Brain microvascular endothelial cell (primary cell): ENCODE measurements around the gene KATNB1.

ENCODE experiments used
- DNase-seq: peaks from one replicate; pipeline ENCODE4 v3.0.0-alpha.2; 2020
- H3K27ac ChIP-seq: fragments of 250-450 bp; sonication (Bioruptor Pico); 2 replicates; pipeline ENCODE4 v1.5.1; 2020; ENCODE audit warnings: mild to moderate bottlenecking, moderate library complexity
- H3K27me3 ChIP-seq: fragments of 250-450 bp; sonication (Bioruptor Pico); replicated peaks from 2 replicates; pipeline ENCODE4 v1.5.1; 2020; ENCODE audit warnings: mild to moderate bottlenecking
- H3K36me3 ChIP-seq: fragments of 250-450 bp; sonication (Bioruptor Pico); replicated peaks from 2 replicates; pipeline ENCODE4 v1.5.1; 2020; ENCODE audit warnings: mild to moderate bottlenecking
- H3K4me3 ChIP-seq: 2 replicates; pipeline ENCODE4 v1.5.1; 2011; ENCODE audit warnings: low read depth, mild to moderate bottlenecking, control low read depth, low read length, moderate library complexity
- in situ Hi-C: cut with HindIII; loops from 2 replicates; pipeline ENCODE4 v1.10.0; 2017; ENCODE audit warnings: low sequenced_read_pairs, low pct_ligation_motif_present
- TF ChIP-seq, protein P1 (sequence below): IDR thresholded peaks from 2 replicates; pipeline ENCODE4 v1.5.1; 2011; ENCODE audit warnings: low read depth, mild to moderate bottlenecking, moderate library complexity, low read length, control low read depth, inconsistent platforms; ENCODE audit errors: missing control alignments

KATNB1 gene

GRCh38 chr16:57797216-57797525 lies 61.6 kb downstream of the KATNB1 start:
- Histone ChIP-seq H3K27me3 (no peaks in the 10 kb centered on the region), H3K36me3 (peaks cover 38% of the 10 kb centered on the region), H3K27ac (no peak overlapping the region), H3K4me3 (no peak overlapping the region)
- in situ Hi-C loops, result no loop called here
- TF ChIP-seq, protein P1, sequence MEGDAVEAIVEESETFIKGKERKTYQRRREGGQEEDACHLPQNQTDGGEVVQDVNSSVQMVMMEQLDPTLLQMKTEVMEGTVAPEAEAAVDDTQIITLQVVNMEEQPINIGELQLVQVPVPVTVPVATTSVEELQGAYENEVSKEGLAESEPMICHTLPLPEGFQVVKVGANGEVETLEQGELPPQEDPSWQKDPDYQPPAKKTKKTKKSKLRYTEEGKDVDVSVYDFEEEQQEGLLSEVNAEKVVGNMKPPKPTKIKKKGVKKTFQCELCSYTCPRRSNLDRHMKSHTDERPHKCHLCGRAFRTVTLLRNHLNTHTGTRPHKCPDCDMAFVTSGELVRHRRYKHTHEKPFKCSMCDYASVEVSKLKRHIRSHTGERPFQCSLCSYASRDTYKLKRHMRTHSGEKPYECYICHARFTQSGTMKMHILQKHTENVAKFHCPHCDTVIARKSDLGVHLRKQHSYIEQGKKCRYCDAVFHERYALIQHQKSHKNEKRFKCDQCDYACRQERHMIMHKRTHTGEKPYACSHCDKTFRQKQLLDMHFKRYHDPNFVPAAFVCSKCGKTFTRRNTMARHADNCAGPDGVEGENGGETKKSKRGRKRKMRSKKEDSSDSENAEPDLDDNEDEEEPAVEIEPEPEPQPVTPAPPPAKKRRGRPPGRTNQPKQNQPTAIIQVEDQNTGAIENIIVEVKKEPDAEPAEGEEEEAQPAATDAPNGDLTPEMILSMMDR, result no peak
- no peak for DNase-seq

DNA sequence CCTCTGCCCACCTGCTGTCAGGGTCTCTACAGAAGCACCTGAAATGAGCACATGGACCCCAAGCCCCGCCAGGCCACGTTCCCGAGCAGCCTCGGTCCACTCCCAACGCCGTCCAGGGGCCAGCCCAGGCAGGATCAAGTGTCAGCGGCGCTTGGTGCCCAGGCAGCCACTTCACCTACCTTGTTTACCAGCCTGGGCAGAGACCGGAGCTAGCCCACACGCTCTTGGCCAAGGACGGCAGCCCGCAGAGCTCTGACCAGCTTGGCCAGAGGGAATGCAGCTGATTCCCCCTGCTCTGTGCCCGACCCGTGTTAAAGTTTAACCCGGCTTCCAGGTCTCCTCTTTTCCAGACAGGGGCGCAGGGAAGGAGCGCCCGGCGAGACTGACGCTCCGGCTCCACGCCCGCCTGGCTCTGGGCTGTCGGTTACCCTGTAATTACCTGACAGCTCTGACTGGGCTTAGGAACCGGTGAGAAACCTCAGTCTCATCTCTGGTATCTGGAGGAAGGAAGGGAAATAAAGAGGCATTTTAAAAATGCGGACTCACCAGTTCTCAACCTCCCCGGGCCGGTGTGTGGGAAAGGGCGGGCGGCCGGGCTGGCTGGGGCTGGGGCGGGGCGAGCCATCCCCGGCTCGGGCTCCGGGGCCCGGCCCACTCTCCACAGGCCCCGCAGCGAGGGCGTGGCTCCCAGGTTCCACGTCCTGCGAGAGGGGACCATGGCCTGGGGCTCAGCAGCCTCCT lies 62.1 kb downstream of the KATNB1 start:
- no peak for DNase-seq
- no peaks in the 10 kb centered on the region for H3K27me3 ChIP-seq
- TF ChIP-seq, protein P1, result no peak
- H3K27ac ChIP-seq, result no peak overlapping the region
- in situ Hi-C loops, result no loop called here
- H3K36me3 ChIP-seq, result peaks cover 38% of the 10 kb centered on the region
- no peak overlapping the region for H3K4me3 ChIP-seq

DNA sequence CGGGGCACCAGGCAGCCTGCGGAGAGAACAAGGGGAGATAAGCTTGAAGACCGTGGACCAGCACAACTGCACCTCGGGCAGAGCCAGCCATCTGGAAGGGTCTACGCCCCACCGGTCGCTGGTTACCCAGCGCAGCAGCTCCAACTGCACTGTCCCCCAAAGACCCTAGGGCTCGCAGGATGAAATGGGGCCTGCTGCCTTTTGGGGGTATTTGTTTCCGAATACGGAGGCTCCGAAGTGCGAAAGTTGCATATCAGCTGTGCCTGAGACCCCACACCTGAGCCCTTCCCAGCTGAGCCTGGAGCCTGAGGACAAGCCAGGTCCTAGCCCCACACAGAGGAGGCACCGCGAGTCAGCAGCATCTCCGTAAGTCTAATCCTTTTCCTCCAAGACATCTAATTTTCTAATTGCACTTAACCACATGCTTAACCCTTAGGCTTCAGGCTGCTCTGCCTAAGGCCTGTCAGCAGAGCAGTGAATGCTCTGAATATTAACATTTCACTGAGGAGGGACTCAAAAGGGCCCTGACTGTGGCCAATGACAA lies 62.8 kb downstream of the KATNB1 start:
- Histone ChIP-seq H3K27me3 (no peaks in the 10 kb centered on the region), H3K36me3 (peaks cover 34% of the 10 kb centered on the region), H3K27ac (no peak overlapping the region), H3K4me3 (no peak overlapping the region)
- TF ChIP-seq, protein P1, result no peak
- in situ Hi-C loops, result no loop called here
- DNase-seq, result no peak

DNA sequence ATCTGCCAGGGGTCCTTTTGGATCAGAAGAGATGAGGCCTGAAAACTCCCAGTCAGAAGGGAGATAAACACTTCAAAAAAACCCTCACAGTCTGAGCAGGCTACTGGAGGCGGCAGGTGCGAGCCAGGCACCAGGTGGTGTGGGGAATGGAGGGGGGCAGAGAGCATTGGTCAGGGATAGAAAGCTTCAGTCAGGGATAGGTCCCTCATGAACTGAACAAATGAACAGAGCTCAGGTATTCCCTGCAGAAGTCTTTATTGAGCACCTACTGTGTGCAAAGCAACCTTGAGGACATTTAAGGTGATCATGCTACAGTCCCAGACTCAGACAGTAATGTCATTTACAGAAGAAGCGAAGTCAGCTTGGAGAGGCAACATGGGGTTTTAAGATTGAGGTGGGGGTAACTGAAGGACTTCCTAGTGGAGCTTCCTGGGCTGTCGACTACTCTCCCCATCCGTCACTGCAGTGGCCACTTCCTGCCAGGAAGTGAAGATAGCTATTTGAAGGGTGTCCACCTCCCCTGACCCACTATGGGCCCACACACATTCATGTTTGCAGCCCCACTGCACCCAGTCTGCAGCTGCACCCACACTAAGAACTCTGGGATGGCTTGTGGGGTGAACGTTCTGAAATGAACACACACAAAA lies 63.5 kb downstream of the KATNB1 start:
- TF ChIP-seq, protein P1, result no peak
- no peak for DNase-seq
- no peak overlapping the region for H3K4me3 ChIP-seq
- in situ Hi-C loops, result no loop called here
- H3K36me3 ChIP-seq, result peaks cover 29% of the 10 kb centered on the region
- no peaks in the 10 kb centered on the region for H3K27me3 ChIP-seq
- no peak overlapping the region for H3K27ac ChIP-seq

DNA sequence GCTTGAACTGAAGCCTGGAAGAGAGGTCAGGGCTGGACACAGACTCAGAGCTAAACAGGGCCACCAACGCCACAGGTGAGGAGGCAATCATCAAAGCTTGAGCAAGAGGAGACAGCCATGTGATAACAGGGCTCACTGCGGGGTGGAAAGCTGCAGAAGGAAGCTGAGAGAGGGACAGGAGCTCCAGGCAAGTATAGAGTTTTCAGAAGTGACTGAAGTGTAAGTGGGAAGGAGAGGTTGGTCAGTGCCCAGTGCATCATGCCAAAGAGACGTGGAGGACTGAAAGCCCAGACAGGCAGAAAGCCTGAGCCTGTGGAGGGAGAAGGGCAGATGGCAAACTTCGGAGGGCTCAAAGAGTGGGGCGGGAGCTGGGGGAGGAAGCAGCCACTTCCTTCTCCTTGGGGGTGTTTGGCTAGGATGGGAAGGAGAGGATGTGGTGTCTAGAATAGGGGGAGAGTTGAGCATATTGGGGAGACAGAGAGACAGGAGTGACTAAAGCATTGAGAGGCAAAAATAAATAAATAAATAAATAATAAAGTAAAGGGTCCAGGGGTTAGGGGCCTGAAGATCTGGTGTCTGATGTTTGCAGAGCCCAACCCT lies 64.1 kb downstream of the KATNB1 start:
- no peak for DNase-seq
- TF ChIP-seq, protein P1, result no peak
- in situ Hi-C loops, result no loop called here
- Histone ChIP-seq H3K27me3 (no peaks in the 10 kb centered on the region), H3K4me3 (no peak overlapping the region), H3K36me3 (peaks cover 23% of the 10 kb centered on the region), H3K27ac (no peak overlapping the region)
